Measurements from ENCODE around the gene UGT1A7. TPM values are rescaled to one million over a fixed set of nuclear protein-coding genes. Genes with fewer than 3 reads are reported as not detected.

UGT1A7 gene
- total RNA-seq, 1 donor from 2014 or later, result 0.19 TPM

DNA sequence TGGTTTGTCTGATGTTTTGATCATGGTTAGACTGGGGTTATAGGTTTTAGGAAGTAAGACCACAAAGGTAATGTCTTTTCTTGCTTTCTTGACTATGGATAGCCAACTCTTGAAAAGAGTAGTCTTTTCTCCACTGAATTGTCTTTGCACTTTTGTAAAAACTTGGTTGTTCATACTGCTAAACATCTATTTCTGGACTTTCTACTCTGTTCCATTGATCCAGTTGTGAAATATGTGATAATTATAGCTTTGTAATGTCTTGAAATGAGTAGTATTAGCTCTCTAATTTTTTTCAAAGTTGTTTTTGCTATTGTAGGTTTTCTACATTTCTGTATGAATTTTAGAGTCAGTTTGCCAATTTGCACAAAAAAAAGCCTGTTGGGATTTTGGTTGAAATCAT is 23.1 kb upstream of the UGT1A7 start:
- no peaks in the 10 kb centered on the region for H3K9me3 Mint-ChIP-seq
- TF ChIP-seq, protein P1, sequence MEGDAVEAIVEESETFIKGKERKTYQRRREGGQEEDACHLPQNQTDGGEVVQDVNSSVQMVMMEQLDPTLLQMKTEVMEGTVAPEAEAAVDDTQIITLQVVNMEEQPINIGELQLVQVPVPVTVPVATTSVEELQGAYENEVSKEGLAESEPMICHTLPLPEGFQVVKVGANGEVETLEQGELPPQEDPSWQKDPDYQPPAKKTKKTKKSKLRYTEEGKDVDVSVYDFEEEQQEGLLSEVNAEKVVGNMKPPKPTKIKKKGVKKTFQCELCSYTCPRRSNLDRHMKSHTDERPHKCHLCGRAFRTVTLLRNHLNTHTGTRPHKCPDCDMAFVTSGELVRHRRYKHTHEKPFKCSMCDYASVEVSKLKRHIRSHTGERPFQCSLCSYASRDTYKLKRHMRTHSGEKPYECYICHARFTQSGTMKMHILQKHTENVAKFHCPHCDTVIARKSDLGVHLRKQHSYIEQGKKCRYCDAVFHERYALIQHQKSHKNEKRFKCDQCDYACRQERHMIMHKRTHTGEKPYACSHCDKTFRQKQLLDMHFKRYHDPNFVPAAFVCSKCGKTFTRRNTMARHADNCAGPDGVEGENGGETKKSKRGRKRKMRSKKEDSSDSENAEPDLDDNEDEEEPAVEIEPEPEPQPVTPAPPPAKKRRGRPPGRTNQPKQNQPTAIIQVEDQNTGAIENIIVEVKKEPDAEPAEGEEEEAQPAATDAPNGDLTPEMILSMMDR (conservative IDR thresholded peaks at IDR 0.05), result no peak
- H3K4me1 Mint-ChIP-seq (ENCODE audit: unreplicated experiment), result no peaks in the 10 kb centered on the region
- H3K4me3 Mint-ChIP-seq, result no peak overlapping the region
- H3K27me3 Mint-ChIP-seq, result peaks cover 33% of the 10 kb centered on the region
- H3K27ac Mint-ChIP-seq, result no peak overlapping the region
- DNase-seq (ENCODE audit: extremely low spot score, unreplicated experiment), result no peak
- no peaks in the 10 kb centered on the region for H3K36me3 Mint-ChIP-seq

DNA sequence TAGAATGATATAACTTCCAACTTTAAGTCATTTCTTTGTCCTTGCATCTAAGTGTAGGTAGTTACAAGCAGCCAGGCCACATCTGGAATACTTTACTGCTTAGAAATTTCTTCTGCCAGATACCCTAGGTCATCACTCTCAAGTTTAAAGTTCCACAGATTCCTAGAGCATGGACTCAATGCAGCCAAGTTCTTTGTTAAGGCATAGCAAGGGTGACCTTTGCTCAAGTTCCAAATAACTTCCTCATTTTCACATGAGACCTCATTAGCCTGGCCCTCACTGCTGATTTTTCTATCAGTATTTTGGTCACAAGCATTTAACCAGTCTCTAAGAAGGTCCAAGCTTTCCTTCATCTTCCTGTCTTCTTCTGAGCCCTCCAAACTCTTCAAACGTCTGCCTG is 17.8 kb upstream of the UGT1A7 start:
- no peaks in the 10 kb centered on the region for H3K4me1 Mint-ChIP-seq (ENCODE audit: unreplicated experiment)
- DNase-seq (ENCODE audit: extremely low spot score, unreplicated experiment), result no peak
- H3K27me3 Mint-ChIP-seq, result peaks cover 25% of the 10 kb centered on the region
- no peak overlapping the region for H3K4me3 Mint-ChIP-seq
- no peak overlapping the region for H3K27ac Mint-ChIP-seq
- TF ChIP-seq, protein P1 (conservative IDR thresholded peaks at IDR 0.05), result no peak
- H3K36me3 Mint-ChIP-seq, result no peaks in the 10 kb centered on the region
- no peaks in the 10 kb centered on the region for H3K9me3 Mint-ChIP-seq

DNA sequence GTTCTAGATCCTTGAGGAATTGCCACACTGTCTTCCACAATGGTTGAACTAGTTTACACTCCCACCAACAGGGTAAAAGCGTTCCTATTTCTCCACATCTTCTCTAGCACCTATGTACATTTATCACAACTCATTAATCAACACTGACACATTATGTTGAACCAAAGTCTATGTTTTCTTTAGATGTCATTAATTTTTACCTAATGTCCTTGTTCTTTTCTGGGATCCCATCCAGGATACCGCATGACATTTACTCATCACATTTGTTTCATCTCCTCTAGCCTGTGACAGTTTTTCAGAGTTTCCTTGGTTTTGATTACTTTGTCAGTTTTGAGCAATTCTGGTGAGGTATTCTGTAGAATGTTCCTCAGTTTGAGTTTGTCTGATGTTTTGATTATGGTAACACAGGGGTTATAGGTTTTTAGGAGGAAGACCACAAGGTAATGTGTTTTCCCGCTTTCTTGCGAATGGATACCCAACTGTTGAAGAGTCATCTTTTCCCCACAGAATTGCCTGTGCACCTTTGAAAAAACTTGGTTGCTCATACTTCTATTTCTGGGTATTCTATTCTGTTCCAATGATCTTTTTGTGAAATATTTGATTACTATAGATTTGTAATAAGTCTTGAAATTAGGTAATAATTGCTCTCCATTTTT is 13.0 kb upstream of the UGT1A7 start:
- TF ChIP-seq, protein P1 (conservative IDR thresholded peaks at IDR 0.05), result no peak

DNA sequence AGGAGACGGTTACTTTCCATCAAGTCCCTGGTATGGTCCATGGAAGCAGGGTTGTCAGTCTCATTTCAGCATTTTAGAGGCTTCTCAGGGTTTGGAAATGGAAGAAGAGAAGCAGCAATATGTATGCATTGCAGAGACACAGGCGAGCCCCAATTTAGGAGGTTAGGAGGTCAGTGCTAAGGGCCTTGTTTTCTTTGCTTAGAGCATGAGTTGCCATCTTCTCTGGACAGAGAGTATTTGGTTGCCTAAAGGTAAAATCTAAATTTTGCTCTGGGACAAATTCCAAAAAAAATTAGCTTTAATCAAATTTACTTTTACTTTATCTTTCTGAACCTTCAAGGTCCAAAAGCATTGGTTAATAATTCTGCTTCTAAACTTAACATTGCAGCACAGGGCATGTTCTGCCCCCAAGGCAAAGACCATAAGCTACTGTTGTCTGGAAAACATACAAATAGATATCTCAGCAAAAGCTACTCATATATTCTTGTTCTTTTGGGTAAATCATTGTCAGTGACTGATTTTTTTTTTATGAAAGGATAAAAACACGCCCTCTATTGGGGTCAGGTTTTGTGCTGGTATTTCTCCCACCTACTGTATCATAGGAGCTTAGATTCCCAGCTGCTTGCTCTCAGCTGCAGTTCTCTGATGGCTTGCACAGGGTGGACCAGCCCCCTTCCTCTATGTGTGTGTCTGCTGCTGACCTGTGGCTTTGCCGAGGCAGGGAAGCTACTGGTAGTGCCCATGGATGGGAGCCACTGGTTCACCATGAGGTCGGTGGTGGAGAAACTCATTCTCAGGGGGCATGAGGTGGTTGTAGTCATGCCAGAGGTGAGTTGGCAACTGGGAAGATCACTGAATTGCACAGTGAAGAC is 10.2 kb upstream of the UGT1A7 start, which contains the start of gene UGT1A9:
UGT1A9 (plus strand) TSS at position 609 of the 872 bp plus-strand sequence; CDS start at position 646, 37 bp downstream.
- H3K4me1 Mint-ChIP-seq (ENCODE audit: unreplicated experiment), result no peaks in the 10 kb centered on the region
- no peaks in the 10 kb centered on the region for H3K36me3 Mint-ChIP-seq
- H3K4me3 Mint-ChIP-seq, result no peak within 1 kb of the TSS
- no peaks in the 10 kb centered on the region for H3K9me3 Mint-ChIP-seq
- no peak within 1 kb of the TSS for H3K27ac Mint-ChIP-seq
- TF ChIP-seq, protein P1 (conservative IDR thresholded peaks at IDR 0.05), result no peak
- no peak for DNase-seq (ENCODE audit: extremely low spot score, unreplicated experiment)
- H3K27me3 Mint-ChIP-seq, result peaks cover 10% of the 10 kb centered on the region

More for the DNA sequence above, 13.0 kb upstream of the UGT1A7 start:
- Mint-ChIP-seq H3K27me3 (peaks cover 10% of the 10 kb centered on the region), H3K27ac (no peak overlapping the region), H3K9me3 (no peaks in the 10 kb centered on the region), H3K36me3 (no peaks in the 10 kb centered on the region), H3K4me3 (no peak overlapping the region), H3K4me1 (ENCODE audit: unreplicated experiment) (no peaks in the 10 kb centered on the region)
- DNase-seq (ENCODE audit: extremely low spot score, unreplicated experiment), result no peak

DNA sequence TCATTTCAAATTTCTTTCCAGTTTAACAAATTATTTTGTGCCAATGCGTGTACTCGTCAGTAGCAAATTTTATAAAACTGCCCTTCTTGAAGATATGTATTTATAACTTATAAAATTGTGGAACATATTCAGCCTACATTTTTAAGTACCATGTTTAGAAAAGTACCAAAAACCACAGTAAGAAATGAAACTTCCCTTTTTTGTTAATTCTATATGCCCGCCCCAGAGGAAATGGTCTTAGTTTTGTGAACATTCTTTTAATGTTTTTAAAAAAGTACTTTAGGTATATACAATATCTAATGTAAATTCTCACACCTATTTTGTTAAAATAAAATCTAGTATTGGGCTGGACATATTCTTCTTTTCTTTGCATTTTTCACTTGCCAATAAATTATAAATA is 8.8 kb upstream of the UGT1A7 start:
- TF ChIP-seq, protein P1 (conservative IDR thresholded peaks at IDR 0.05), result no peak
- H3K36me3 Mint-ChIP-seq, result no peaks in the 10 kb centered on the region
- peaks cover 11% of the 10 kb centered on the region for H3K27me3 Mint-ChIP-seq

More for the DNA sequence above, 8.8 kb upstream of the UGT1A7 start:
- Mint-ChIP-seq H3K4me3 (no peak overlapping the region), H3K27ac (no peak overlapping the region), H3K9me3 (no peaks in the 10 kb centered on the region), H3K4me1 (ENCODE audit: unreplicated experiment) (no peaks in the 10 kb centered on the region)
- no peak for DNase-seq (ENCODE audit: extremely low spot score, unreplicated experiment)
